HuH-7.5 (cell line): Measurements from ENCODE around the gene INPP5E.

ENCODE experiments used
- DNase-seq: peaks from one replicate; pipeline ENCODE4 v3.0.0; 2011; ENCODE audit warnings: low spot score

INPP5E gene

GRCh38 chr9:136403915-136404800 is 35.5 kb downstream of the INPP5E start:
- DNase-seq: no peak

GRCh38 chr9:136403538-136403914 is 36.1 kb downstream of the INPP5E start:
- DNase-seq: no peak

GRCh38 chr9:136402067-136402466 is 37.6 kb downstream of the INPP5E start:
- no peak for DNase-seq

- DNase-seq: no peak
These were observed 38.3 kb downstream of the INPP5E start for GRCh38 chr9:136401173-136401922.

GRCh38 chr9:136400038-136400834 is 39.4 kb downstream of the INPP5E start, which contains the start of gene SNAPC4:
Gene SNAPC4, minus strand, starts transcription at chr9:136400170. Its CDS starts 1,742 bp downstream, at chr9:136398428.
- DNase-seq: peak; percentile 95

DNA sequence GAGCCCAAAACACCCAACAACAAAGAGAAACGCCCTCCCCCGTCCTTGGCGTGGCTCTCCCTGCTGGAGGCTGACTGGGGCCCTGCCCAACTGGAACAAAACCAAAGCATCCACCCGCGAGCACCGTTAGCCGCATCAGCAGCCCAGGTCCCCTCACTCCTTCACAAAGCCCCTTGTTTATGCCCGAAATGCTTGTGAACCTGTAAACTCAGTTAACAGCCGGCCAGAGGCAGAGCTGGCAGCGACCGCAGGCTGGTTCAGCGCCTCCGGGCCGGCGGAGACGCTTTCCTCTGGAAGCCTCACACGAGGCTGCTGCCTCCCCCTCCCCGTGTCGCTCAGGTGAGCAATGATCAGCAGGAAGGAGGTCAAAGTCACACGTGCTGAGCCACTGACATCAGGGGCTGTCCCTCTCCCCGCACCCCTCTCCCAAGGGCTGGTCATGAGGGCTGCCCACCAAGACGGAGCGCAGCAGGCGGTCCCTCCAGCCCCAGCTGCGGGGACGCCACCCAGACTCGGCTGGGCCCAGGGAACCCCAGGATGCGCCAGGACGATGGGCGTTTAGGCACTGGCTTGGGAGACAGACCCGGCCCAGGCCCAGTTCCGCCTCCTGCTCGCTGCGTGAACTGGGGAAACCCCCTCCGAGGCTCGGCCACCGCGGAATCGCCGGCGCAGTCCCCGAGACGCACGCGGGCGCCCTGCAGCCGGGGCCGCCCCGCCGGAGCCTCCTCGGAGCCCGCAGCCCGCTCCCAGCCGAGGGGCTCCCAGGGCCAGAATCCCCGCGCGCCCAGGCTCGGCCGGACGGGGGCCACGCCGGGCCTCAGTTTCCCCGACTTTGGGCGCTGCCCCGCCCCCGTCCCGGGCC is 40.2 kb downstream of the INPP5E start:
- DNase-seq: peak; percentile 55

DNA sequence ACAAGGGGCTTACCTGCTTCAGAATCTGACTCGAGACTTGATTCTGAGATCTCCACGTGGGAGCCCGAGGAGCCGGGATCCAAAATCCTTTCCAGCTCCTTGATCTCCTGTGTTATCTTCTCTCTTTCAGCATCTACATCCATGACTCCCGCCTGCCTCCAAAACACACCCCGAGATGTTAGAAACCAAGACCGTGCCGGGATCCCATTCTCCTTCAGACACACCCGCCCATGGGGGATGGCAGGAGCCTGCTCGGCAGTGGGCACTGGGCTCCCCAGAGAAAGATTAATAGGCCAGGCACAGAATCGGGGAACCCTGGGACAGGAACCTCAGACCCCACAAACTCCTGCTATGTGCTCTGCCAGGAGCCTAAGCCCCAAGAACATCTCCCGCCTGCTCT is 41.4 kb downstream of the INPP5E start:
- no peak for DNase-seq

DNA sequence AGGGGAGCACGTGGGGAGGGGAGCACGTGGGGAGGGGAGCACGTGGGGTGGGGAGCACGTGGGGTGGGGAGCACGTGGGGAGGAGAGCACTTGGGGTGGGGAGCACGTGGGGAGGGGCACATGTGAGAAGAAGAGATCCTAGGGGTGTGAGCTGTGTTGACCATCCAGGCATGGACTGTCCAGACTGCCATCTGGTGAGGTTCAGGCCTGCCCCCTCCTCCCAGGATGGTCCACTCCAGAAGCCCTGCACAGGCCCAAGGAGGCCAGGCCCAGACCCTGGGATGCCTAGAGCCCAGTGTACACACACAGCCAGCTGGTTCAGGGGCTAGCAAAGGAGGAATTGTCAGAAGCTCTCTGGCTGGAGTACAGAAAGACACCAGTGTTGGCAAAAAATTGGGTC is 42.0 kb downstream of the INPP5E start:
- no peak for DNase-seq

GRCh38 chr9:136396219-136396515 is 43.5 kb downstream of the INPP5E start:
- DNase-seq: no peak

- DNase-seq: no peak
These were observed 44.1 kb downstream of the INPP5E start for GRCh38 chr9:136395345-136396218.

DNA sequence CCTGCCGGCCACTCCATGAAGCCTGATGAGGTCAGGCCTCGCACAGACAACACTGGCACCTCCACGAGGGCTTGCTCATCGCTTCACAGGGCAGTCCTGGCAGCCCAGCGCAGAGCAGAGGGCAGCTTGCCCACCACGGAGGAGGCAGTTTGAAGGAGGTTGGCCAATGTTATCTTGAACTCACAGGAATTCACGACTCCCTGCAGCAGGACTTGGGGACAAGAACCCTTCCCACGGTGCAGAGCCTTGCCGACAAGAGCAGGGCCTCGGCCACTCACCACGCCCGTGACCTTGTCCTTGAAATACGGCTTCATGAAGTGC is 44.7 kb downstream of the INPP5E start:
- DNase-seq: no peak

DNA sequence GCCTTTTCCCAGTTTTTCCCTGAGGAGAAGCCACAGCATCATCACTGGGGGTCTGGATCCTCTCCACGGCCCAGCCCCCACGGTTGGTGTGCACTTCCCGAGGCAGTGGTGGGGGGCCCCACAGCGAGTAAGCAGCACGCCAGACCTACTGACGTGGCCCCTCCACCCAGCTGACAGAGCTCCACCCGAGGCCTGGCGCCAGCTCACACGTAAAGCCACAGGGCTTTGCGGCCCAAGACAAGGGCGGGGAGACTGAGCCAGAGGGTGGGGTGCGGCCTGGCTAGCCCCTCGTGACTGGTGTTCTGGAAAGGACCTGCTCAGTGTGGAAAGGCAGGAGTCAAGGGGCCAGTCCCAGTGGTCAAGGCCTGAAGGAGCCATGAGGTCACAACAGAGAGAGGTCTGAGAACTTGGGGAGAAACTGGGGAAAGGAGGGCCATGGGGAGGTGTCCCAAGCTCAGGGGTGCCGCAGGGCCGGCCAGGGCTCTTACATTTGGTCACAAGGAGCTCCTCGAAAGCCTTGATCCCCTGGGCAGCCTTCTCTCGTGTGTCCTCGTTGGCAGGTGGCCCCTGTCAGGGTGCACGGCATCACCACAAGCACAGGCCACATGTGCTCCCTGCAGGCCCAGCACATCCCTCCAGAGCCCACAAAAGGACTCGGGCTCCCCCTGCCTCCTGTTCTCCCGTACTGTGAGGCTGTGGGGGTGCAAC is 45.2 kb downstream of the INPP5E start:
- DNase-seq: no peak

DNA sequence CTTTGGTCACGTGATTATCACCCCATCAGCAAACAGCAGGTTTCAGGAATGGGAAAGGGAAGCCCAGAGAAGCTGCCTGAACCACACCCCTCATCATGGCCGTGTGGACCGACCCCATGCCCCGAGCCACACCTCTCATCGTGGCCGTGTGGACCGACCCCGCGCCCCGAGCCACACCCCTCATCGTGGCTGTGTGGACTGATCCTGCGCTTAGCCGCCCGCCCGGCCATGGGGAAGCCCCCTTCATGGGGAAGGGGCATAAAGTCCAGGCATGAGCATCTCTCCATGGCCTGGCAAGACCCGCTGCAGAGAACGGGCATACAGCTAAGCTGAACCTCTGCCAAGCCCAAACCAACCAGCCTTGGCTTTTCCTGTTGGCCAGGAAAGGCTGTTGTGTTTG is 46.1 kb downstream of the INPP5E start:
- DNase-seq: no peak

GRCh38 chr9:136392538-136393449 is 46.9 kb downstream of the INPP5E start:
- DNase-seq: no peak

DNA sequence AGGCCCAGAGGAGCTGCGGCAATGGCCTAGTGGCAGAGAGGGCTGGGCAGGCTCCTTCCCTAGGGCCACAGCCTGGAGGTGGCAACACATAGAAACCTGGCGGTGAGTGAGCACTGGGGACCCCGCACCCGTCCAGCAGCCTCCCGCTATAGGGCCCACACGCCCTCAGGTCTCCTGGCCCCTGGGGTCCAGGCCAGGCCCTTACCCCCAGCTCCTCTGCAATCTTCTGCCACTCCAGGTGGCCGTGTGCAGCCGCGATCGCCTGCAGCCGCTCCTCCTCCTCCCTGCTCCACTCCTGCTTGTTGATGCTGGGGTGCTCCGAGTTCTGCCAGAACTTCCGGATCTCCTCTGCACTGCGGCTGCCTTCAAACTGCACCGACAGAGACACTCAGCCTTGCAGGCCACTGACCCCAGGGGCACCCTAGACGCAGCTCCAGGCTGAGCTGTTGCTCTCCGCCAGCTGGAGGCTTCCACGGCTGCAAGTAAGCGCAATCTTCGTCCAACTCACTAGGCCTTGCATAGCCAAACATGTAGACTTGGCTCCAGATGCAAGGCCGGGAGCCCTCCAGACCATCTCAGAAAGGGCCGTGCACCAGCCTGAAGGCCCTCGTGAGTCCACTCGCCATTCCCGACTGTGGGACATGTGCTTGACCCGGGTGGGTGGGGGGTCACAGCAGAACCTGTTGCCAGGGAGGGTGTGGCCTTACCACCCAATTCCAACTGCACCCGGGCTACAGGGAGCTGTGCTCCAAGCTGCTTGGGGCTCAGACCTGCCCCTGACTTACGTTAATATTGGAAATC is 47.7 kb downstream of the INPP5E start:
- no peak for DNase-seq

GRCh38 chr9:136389396-136389795 is 50.2 kb downstream of the INPP5E start:
- no peak for DNase-seq

DNA sequence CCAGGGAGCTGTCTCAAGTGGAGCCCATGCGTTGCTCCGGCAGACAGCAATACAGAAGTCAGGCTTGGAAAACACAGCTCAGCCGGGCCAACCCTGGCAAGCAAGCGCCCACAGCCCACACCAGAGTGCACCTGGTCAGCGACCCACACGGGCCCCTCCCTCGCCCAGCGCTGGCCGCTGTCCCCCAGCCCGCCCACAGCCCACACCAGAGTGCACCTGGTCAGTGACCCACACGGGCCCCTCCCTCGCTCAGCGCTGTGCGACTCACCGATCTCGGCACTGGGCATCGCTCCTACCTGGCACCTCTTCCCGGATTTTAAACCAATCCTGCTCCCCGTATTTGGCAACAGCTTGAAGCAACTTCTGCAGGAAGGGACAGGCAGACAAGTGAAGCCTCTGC is 52.4 kb downstream of the INPP5E start:
- DNase-seq: no peak

GRCh38 chr9:136386018-136386417 is 53.6 kb downstream of the INPP5E start:
- DNase-seq: no peak
